HG02610 (cell line): Measurements from ENCODE around the gene UGT1A7.
"Not testable (repeated sequence)": the region's sequence is repeated elsewhere in the genome, so short reads cannot be mapped to it uniquely, and the experiment has no call there.

Experiments used
- ATAC-seq: cut with Tn5 transposase; IDR thresholded peaks from one replicate; pipeline ENCODE4 v1.9.1; 2021; ENCODE audit warnings: mild to moderate bottlenecking, moderate library complexity; ENCODE audit not compliant: unreplicated experiment

The UGT1A7 gene

GRCh38 chr2:233711312-233712008 is 29.8 kb downstream of the UGT1A7 start:
- ATAC-seq = no peak

- no peak for ATAC-seq
These were observed 31.0 kb downstream of the UGT1A7 start, which contains the start of gene UGT1A5 for GRCh38 chr2:233712611-233713261. Gene UGT1A5, plus strand, starts transcription at chr2:233712907. Its CDS starts 85 bp downstream, at chr2:233712992.

- ATAC-seq = no peak
These were observed 31.5 kb downstream of the UGT1A7 start for GRCh38 chr2:233713262-233713615.

- no peak for ATAC-seq
These were observed 32.4 kb downstream of the UGT1A7 start for GRCh38 chr2:233714121-233714520.

- no peak for ATAC-seq
These were observed 36.9 kb downstream of the UGT1A7 start, which contains the start of gene UGT1A4 for GRCh38 chr2:233718552-233718951. Gene UGT1A4, plus strand, starts transcription at chr2:233718736. Its CDS starts 85 bp downstream, at chr2:233718821.

GRCh38 chr2:233728723-233729301 is 47.1 kb downstream of the UGT1A7 start, which contains the start of gene UGT1A3:
Gene UGT1A3, plus strand, starts transcription at chr2:233729042. Its CDS starts 85 bp downstream, at chr2:233729127.
- no peak for ATAC-seq

GRCh38 chr2:233736868-233737653 is 55.4 kb downstream of the UGT1A7 start:
- ATAC-seq = not testable (repeated sequence)

GRCh38 chr2:233740870-233741269 is 59.2 kb downstream of the UGT1A7 start:
- no peak for ATAC-seq

- no peak for ATAC-seq
These were observed 62.0 kb downstream of the UGT1A7 start for GRCh38 chr2:233743464-233744259.

- no peak for ATAC-seq
These were observed 63.5 kb downstream of the UGT1A7 start for GRCh38 chr2:233745073-233745755.

- ATAC-seq = not testable (repeated sequence)
These were observed 64.1 kb downstream of the UGT1A7 start for GRCh38 chr2:233745838-233746237.

GRCh38 chr2:233746475-233747282 is 65.0 kb downstream of the UGT1A7 start:
- ATAC-seq = no peak

GRCh38 chr2:233747283-233747544 is 65.5 kb downstream of the UGT1A7 start:
- no peak for ATAC-seq

GRCh38 chr2:233750689-233751088 is 69.0 kb downstream of the UGT1A7 start:
- not testable (repeated sequence) for ATAC-seq

- ATAC-seq = not testable (repeated sequence)
These were observed 69.7 kb downstream of the UGT1A7 start for GRCh38 chr2:233751212-233752009.

GRCh38 chr2:233754872-233755611 is 73.3 kb downstream of the UGT1A7 start:
- ATAC-seq = no peak

- no peak for ATAC-seq
These were observed 74.9 kb downstream of the UGT1A7 start for GRCh38 chr2:233756429-233757081.
